GM19099 (cell line): ENCODE results near the gene PUDP.

Experiments
- POLR2A ChIP-seq: IDR thresholded peaks from 3 replicates; pipeline ENCODE4 v1.6.1; 2011; ENCODE audit warnings: low read depth; ENCODE audit not compliant: insufficient read length; ENCODE audit errors: extremely low read depth

The PUDP gene

DNA sequence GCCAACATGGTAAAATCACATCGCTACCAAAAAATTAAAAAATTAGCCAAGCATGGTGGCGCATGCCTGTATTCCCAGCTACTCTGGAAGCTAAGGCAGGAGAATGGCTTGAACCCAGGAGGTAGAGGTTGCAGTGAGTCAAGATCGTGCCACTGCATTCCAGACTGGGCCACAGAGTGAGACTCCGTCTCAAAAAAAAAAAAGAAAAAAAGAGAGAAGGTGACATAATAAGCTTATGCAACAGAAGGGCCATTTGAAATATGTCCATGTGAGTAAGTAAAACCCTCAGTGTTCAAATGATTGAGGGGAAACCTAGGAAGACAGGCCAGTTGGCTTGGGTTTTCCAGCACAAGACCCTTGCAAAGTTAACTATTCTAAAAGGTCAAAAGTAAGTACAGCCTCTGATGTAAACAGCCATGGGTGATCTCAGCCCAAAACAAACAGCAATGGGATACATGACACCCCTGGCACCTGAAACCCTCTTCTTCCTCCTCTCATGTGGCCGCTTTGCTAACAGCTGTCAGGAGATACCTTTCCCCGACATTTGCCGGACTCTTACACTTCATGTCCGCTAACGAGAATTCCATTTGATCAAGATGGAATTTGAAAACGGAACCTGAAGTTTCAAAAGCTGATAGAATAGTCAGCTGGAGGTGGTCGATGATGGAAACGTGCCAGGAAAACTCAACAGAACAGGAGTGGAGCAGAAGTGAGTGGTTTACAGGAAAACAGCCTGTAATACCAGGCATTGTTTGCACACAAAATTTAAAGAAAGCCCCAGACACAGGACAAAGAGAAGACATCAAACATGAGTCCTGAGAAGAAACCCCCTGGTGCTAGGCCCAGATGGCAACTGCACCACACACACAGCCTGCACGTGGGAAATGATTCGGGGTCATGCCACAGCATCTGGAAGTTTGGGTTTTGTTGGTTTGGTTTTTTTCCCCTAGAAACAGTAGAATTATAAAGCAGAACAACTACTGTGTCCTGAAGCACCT lies 93.4 kb downstream of the PUDP start:
- TF ChIP-seq POLR2A: no peak

GRCh38 chrX:7052541-7052940 lies 95.4 kb downstream of the PUDP start:
- TF ChIP-seq POLR2A: no peak

DNA sequence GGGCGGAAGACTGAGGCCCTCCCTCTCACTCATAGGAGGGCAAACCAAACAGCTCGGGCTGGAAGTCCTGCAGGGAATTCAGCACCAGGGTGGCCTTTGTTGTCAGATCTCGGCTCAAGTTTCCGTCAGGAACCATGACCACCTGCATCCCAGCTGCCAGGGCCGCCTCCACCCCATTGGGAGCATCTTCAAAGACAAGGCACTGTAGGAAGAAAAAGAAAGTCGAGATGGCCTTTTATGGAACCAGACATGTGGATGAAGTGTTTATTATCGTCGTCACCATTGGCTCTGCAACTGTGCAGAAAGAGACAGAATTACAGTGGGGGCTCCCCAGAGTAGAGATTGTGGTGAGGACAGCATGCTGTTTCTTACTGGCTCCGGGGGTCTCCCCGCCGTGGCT lies 97.7 kb downstream of the PUDP start:
- TF ChIP-seq POLR2A: no peak

DNA sequence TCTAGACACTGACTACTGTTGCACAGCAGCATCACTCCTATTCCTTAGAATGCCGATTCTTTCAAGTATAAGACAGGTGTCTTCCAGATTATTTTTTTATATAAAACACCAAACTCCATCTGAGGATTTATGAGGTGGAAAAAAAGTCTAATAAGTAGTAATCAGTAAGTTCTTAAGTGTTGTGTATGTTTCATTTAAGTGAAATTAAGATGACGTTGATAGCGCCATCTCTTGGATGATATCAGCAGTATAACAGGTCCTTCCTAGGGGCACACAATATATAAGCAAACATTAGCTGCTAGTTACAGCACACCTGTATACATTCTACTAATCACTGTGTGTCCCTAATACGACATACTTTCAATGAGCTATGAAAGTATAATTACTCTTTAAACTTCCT lies 100.0 kb downstream of the PUDP start:
- no peak for TF ChIP-seq POLR2A

DNA sequence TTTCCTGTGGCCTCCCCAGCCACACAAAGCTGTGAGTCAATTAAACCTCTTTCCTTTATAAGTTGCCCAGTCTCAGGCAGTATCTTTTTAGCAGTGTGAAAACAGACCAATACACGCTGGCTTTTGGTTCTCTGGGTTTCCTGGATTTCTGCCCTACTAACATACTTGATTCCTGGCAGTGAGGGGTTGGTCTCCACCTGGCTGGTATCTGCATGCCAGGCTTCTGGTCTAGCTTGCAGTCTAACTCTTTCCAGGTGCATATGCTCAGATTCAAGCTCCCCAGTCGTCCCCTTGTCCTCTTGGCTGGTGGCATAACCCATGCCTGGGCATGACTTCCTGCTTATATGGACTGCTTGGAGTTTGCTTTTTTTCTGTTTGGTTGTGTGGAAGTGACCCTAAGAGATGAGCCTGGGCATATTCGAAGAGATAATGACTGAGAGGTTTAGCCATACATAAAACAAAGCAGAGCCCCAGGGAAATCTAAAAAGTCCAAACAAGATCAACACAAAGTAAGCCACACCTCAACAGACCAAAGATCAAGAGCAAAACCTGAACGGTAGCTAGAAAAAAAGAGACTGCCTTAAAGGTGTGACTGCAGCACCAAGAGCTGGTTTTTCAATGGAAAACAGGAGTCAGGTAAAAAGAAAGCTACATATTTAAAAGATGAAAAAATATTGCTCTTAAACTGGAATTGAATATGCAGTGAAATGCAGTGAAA lies 102.6 kb downstream of the PUDP start:
- TF ChIP-seq POLR2A: no peak

DNA sequence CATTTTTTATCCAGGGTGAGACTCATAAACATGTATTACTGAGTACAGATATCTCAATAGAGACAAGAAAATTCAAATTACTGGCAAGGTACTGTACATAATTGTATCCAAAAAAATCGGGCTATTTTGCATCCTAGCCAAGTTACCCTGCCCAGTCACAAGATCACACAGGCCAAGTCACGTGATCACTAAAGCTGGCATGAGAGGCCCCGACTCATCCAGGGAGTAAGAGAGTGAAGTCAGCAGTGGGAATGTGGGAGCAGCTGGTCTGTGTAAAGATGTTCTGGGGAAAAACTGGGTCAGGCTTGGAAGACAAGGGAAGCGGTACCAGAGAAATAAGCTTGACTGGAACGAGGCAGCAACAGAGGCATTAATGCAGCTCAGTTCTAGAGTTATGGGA lies 119.7 kb downstream of the PUDP start:
- TF ChIP-seq POLR2A: no peak

DNA sequence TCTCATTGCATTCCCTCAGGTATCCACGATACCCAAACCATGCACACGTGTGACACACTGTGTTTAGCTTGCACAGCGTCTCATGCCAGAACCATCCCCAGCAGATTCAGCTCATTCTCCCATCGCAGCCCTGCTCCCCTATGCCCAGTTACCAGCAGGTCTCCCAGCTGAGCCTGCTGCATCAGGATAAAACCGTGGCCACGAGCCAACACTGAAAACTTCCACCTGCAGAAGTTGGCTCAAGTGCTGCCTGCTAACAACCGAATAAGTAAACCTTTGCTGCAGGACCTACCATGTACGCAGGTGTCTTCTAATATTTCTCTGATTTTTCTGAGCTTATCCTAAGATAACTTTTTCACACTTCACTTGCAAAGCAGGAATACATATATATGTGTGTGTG lies 120.9 kb downstream of the PUDP start:
- no peak for TF ChIP-seq POLR2A

- TF ChIP-seq POLR2A: no peak
Measured at GRCh38 chrX:7025471-7025870, 122.5 kb downstream of the PUDP start.

DNA sequence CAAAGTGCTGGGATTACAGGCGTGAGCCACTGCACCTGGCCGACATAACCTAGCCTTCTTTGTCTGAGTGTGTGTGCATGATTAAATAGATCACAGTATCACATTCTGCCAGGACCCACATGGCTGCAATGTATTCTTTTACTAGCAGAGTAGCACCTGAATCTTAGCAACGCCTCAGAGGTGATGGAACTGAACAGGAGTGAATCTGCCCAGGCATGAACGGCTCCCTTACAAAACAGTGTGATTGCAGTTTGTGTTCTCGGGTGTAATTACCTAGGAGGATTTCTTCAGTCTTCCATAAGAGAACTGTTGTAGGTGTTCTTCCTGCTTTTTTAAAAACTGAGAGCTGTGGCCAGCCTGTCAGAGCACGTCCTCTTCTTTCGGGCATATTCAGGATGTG lies 123.1 kb downstream of the PUDP start:
- no peak for TF ChIP-seq POLR2A

DNA sequence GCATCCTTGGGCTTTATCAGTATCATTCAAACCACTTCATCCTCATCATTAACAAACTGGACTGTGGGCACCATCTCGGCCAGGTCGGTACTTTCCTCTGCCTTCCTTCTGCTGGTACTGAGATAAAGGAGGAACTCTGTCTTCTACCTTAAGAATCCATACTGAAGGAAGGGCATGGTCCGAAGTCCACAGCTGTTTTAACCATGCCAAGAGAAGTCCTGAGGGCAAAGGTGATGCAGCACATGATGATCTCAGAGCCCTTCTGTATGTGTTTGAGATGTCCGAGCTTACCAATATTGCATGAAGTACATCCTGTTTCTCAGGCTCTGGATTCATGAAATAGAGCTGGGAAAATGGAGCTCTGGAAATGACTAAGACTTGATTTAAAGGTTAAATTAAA lies 126.0 kb downstream of the PUDP start:
- TF ChIP-seq POLR2A: no peak

- TF ChIP-seq POLR2A: no peak
Measured at GRCh38 chrX:7019555-7019954, 128.4 kb downstream of the PUDP start.
